Measurements from ENCODE around the gene GPS2. TPM values are rescaled to one million over a fixed set of nuclear protein-coding genes. Genes with fewer than 3 reads are reported as not detected.
A peak's percentile ranks its signal among the peaks of the same experiment; 100 is the strongest.
"Not testable (repeated sequence)": the region's sequence is repeated elsewhere in the genome, so short reads cannot be mapped to it uniquely, and the experiment has no call there.

Gene GPS2
- total RNA-seq, 1 donor from 2014 or later: 22.4 TPM

DNA sequence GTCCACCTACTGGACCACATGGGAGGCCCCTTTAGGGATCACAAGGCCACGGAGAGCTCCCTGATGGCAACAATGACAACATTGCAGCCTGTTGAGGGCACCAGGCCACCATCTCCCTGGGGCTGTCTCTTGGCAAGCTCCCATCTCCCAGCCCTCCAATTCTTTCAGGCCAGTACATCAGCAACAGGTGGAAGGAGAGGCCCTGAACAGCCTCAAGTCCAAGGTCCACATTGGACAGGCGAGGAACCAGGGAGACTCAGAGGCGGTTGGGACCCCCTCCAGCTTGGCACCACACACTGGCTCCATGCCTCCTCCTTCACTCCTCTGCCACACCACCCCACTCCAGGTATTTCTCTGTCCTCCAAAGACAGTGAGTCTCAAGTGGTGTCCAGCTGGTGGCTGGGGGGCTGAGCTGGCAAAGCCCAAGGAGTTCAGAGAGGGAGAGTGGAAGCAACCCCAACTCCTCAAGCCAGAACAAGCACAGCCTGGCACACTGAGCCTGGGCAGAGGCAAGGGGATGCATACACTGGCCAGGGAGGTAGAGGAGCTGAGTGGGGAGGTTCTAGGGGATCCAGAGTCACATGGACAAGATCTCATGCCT lies 19.9 kb upstream of the GPS2 start:
- FAIRE-seq: no peak
- Histone ChIP-seq H3K4me3 (ENCODE audit: low read depth, low read length) (no peak overlapping the region), H3K27me3 (ENCODE audit: control insufficient read depth, insufficient read depth, low read length) (no peaks in the 10 kb centered on the region), H3K36me3 (ENCODE audit: control insufficient read depth, insufficient read depth, low read length) (no peaks in the 10 kb centered on the region)
- DNase-seq (ENCODE audit: low read depth): no peak
- TF ChIP-seq, protein P1, sequence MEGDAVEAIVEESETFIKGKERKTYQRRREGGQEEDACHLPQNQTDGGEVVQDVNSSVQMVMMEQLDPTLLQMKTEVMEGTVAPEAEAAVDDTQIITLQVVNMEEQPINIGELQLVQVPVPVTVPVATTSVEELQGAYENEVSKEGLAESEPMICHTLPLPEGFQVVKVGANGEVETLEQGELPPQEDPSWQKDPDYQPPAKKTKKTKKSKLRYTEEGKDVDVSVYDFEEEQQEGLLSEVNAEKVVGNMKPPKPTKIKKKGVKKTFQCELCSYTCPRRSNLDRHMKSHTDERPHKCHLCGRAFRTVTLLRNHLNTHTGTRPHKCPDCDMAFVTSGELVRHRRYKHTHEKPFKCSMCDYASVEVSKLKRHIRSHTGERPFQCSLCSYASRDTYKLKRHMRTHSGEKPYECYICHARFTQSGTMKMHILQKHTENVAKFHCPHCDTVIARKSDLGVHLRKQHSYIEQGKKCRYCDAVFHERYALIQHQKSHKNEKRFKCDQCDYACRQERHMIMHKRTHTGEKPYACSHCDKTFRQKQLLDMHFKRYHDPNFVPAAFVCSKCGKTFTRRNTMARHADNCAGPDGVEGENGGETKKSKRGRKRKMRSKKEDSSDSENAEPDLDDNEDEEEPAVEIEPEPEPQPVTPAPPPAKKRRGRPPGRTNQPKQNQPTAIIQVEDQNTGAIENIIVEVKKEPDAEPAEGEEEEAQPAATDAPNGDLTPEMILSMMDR (IDR thresholded peaks at IDR 0.05; ENCODE audit: insufficient read depth, low read length, severe bottlenecking): no peak

- not testable (repeated sequence) for H3K4me3 ChIP-seq (ENCODE audit: low read depth, low read length); H3K36me3 ChIP-seq (ENCODE audit: control insufficient read depth, insufficient read depth, low read length); H3K27me3 ChIP-seq (ENCODE audit: control insufficient read depth, insufficient read depth, low read length); FAIRE-seq; DNase-seq (ENCODE audit: low read depth)
These were observed 17.5 kb upstream of the GPS2 start for GRCh38 chr17:7332600-7333069.

- H3K36me3 ChIP-seq (ENCODE audit: control insufficient read depth, insufficient read depth, low read length): no peaks in the 10 kb centered on the region
- H3K27me3 ChIP-seq (ENCODE audit: control insufficient read depth, insufficient read depth, low read length): no peaks in the 10 kb centered on the region
- TF ChIP-seq, protein P1 (IDR thresholded peaks at IDR 0.05; ENCODE audit: insufficient read depth, low read length, severe bottlenecking): no peak
- FAIRE-seq (no peak), DNase-seq (ENCODE audit: low read depth) (no peak)
- no peak overlapping the region for H3K4me3 ChIP-seq (ENCODE audit: low read depth, low read length)
These were observed 17.0 kb upstream of the GPS2 start for GRCh38 chr17:7332111-7332510.

- no peaks in the 10 kb centered on the region for H3K27me3 ChIP-seq (ENCODE audit: control insufficient read depth, insufficient read depth, low read length)
- TF ChIP-seq, protein P1 (IDR thresholded peaks at IDR 0.05; ENCODE audit: insufficient read depth, low read length, severe bottlenecking): no peak
- peaks cover 6% of the 10 kb centered on the region for H3K36me3 ChIP-seq (ENCODE audit: control insufficient read depth, insufficient read depth, low read length)
- no peak for FAIRE-seq
- peak overlapping the region; percentile 87 for H3K4me3 ChIP-seq (ENCODE audit: low read depth, low read length)
- no peak for DNase-seq (ENCODE audit: low read depth)
These were observed 15.5 kb upstream of the GPS2 start for GRCh38 chr17:7330638-7331015.

GRCh38 chr17:7329997-7330637 lies 15.0 kb upstream of the GPS2 start:
- Histone ChIP-seq H3K27me3 (ENCODE audit: control insufficient read depth, insufficient read depth, low read length) (no peaks in the 10 kb centered on the region), H3K36me3 (ENCODE audit: control insufficient read depth, insufficient read depth, low read length) (peaks cover 7% of the 10 kb centered on the region), H3K4me3 (ENCODE audit: low read depth, low read length) (peak overlapping the region; percentile 87)
- FAIRE-seq (no peak), DNase-seq (ENCODE audit: low read depth) (peak; percentile 76)
- TF ChIP-seq, protein P1 (IDR thresholded peaks at IDR 0.05; ENCODE audit: insufficient read depth, low read length, severe bottlenecking): no peak

- TF ChIP-seq, protein P1 (IDR thresholded peaks at IDR 0.05; ENCODE audit: insufficient read depth, low read length, severe bottlenecking): no peak
- H3K27me3 ChIP-seq (ENCODE audit: control insufficient read depth, insufficient read depth, low read length): no peaks in the 10 kb centered on the region
- H3K36me3 ChIP-seq (ENCODE audit: control insufficient read depth, insufficient read depth, low read length): peaks cover 12% of the 10 kb centered on the region
- peak overlapping the region; percentile 87 for H3K4me3 ChIP-seq (ENCODE audit: low read depth, low read length)
- DNase-seq (ENCODE audit: low read depth) (peak; percentile 94), FAIRE-seq (peak; percentile 68)
These were observed 14.3 kb upstream of the GPS2 start for GRCh38 chr17:7329374-7329996.

Data from bronchial epithelial cell (primary cell).